GM12864 (cell line): Measurements from ENCODE around the gene ZNF680.
A peak's percentile ranks its signal among the peaks of the same experiment; 100 is the strongest.

Source experiments
- DNase-seq: peaks from one replicate; pipeline ENCODE4 v3.0.0-alpha.2; 2011; ENCODE audit warnings: low read depth
- H3K4me3 ChIP-seq: 2 replicates; pipeline ENCODE4 v1.5.1; 2011; ENCODE audit warnings: mild to moderate bottlenecking, low read depth, low read length, control low read depth
- TF ChIP-seq, protein P1 (sequence below): IDR thresholded peaks from 2 replicates; pipeline ENCODE4 v1.5.1; 2011; ENCODE audit warnings: low read depth, mild to moderate bottlenecking, moderate library complexity, low read length, control low read depth, inconsistent platforms; ENCODE audit errors: missing control alignments

Gene ZNF680

DNA sequence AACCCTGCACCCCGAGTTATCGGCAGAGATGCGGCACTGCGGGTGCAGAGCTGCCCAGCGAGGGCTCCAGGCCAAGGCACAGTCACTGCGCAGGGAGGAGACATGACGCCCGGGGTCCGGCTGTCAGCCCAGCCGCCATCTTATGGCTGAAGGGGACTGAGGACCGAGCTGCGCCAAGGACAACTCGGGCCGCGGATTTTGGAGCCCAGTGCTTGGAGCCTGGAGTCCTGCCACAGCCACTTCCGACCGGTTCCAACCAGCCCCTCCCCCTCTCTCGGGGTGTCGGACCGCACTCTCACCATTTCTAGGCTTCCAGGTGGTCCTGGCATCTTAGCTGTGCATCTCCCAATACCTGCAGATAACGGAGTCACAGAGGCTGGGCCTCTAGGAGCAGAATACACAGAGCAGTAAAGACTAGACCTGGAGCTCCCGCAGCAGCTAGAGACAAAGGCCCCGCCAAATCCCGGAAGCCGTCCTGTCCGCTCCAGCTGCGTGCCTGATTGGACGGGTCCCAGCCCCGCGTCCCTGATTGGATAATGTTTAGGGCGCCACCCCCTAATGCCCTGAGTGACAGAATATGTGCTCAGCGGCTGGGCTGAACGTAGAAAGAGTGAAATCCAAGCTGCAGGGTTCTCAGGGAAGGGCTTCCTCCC is at the start of gene ZNF680:
Gene ZNF680, minus strand, starts transcription at position 446 of the 653 bp plus-strand sequence. Its CDS starts 117 bp downstream, at position 329.
- peak within 1 kb of the TSS; percentile 95 for H3K4me3 ChIP-seq
- peak; percentile 87 for DNase-seq
- TF ChIP-seq, protein P1, sequence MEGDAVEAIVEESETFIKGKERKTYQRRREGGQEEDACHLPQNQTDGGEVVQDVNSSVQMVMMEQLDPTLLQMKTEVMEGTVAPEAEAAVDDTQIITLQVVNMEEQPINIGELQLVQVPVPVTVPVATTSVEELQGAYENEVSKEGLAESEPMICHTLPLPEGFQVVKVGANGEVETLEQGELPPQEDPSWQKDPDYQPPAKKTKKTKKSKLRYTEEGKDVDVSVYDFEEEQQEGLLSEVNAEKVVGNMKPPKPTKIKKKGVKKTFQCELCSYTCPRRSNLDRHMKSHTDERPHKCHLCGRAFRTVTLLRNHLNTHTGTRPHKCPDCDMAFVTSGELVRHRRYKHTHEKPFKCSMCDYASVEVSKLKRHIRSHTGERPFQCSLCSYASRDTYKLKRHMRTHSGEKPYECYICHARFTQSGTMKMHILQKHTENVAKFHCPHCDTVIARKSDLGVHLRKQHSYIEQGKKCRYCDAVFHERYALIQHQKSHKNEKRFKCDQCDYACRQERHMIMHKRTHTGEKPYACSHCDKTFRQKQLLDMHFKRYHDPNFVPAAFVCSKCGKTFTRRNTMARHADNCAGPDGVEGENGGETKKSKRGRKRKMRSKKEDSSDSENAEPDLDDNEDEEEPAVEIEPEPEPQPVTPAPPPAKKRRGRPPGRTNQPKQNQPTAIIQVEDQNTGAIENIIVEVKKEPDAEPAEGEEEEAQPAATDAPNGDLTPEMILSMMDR, result no peak

DNA sequence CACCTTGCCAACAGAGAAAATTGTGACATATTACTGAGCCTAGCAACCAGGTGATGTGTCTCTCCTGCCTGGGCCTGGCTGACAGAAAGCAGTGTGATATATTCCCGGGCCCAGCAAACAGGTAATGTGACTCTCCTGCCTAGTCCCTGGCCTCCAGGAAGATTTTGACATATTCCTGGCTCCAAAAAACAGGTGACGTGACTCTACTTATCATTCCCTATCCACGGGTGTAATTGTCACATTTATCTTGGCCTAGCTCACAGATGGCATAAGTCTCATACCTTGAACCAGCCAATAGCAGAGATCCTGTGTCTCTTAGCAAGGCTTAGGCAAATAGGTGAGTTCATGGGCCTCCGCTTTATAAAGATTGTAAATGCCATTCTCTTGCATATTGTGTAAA is 49.6 kb upstream of the ZNF680 start:
- TF ChIP-seq, protein P1, result no peak

DNA sequence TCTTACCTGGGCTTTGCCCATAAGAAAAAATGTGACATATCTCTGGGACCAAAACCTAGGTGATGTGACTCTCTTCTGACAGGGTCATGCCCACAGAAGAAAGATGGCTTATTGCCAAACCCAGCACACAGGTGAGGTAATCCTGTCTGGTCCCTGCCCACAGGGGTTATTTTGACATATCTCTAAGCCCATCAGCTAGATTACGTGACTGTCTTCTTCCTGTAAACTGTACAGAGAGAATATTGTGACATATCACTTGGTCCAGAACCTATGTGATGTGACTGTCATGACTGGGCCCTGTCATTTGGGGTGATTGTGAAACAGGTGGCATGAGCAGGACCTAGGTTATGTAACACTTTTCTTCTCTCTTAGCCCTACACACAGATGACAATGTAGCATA is 48.8 kb upstream of the ZNF680 start:
- TF ChIP-seq, protein P1, result no peak
- no peak for DNase-seq
- no peak overlapping the region for H3K4me3 ChIP-seq

More for the DNA sequence above, 49.6 kb upstream of the ZNF680 start:
- DNase-seq, result no peak
- no peak overlapping the region for H3K4me3 ChIP-seq

DNA sequence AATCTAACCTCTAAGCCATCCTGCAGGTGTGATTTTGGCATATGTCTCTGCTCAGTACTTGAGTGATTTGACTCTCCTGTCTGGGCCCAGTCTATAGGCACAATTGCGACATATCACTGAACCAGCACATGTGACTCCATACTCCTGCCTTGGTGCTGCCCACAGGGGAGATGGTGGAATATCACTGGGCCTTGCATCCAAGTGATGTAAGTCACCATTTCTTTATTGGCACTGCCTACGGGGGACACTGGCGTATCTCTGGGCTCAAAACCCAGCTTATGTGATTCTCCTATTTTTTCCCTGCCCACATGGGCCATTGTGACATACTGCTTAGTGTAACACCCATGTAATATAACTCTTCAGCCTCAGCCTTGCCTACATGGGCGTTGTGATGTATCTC is 48.1 kb upstream of the ZNF680 start:
- DNase-seq, result no peak
- TF ChIP-seq, protein P1, result no peak

DNA sequence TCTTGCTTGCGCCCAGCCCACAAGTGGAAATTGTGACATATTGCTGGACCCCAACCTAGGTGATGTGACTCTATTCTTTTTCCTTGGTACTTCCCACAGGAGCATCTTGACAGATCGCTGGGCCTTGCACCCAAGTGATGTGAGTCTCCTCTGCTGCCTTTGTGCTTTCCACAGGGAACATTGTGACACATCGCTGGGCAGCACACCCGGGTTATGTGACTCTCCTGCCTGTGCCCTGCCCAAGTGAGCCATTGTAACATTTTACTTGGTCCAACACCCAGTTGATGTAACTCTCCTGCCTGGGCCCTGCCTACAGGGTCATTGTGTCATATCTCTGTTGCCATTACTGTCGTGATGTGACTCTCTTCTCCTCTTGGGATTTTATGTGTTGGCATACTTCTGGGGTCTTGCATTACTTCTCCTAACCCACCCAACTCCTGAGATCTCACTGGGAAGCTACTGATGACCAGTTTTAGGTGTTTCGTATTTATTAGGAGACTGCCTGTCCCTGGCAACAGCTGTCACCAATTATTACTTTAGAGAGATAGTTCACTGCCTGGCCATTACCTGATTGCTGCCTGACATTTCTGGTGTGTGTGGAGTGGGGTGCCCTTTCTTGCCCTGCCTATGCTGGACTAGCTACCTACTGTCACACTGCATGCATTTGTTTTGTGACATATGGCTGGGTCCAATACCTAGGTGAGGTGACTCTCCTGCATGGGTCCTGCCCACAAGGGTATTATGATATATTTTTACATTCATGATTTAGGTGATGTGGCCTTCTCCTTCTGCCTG is 45.4 kb upstream of the ZNF680 start:
- no peak overlapping the region for H3K4me3 ChIP-seq
- TF ChIP-seq, protein P1, result no peak

More for the DNA sequence above, 48.1 kb upstream of the ZNF680 start:
- H3K4me3 ChIP-seq, result no peak overlapping the region

DNA sequence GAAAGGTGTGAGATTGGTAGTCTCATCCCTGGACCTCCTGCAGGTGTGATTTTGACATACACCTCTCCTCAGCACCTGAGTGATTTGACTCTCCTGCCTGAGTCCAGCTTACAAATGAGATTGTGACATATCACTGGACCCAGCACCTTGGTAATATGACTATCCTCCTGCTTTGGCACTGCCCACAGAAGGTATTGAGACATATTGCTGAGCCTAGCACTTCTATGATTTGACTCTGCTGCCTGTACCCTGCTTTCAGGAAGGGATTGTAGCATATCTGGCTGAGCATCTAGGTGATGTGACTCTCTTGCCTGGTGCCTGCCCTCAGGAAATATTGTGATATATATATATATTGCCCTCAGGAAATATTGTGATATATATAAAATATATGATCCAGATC is 43.5 kb upstream of the ZNF680 start:
- no peak for DNase-seq
- no peak overlapping the region for H3K4me3 ChIP-seq
- TF ChIP-seq, protein P1, result no peak

More for the DNA sequence above, 45.4 kb upstream of the ZNF680 start:
- DNase-seq, result no peak
